ENCODE data around the gene RBBP8NL. TPM values are rescaled to one million over a fixed set of nuclear protein-coding genes. Genes with fewer than 3 reads are reported as not detected.

RBBP8NL gene
- total and polyA plus RNA-seq, 2 donors (not counting 3 experiments of a cell fraction or from before 2014, with no cell fraction given), result not detected

- DNase-seq (ENCODE audit: low read depth, low spot score), result no peak
- Histone ChIP-seq H3K9ac (replicated peaks; ENCODE audit: extremely low read depth, insufficient read depth, low read length) (no peak overlapping the region), H3K4me2 (ENCODE audit: insufficient read depth, low read length) (no peak overlapping the region), H3K9me1 (replicated peaks; ENCODE audit: control insufficient read depth, extremely low read depth, insufficient read depth, low read length) (no peaks in the 10 kb centered on the region), H3K79me2 (ENCODE audit: control insufficient read depth, insufficient read depth, low read length) (no peaks in the 10 kb centered on the region), H3K4me3 (replicated peaks in 1 of 3; ENCODE audit: insufficient read depth in 1 of 3, low read depth in 1 of 3, low read length in 3 of 3) (no peak overlapping the region), H3K4me1 (ENCODE audit: control insufficient read depth, extremely low read depth, insufficient read depth, low read length) (no peaks in the 10 kb centered on the region), H3K9me3 (replicated peaks; ENCODE audit: control insufficient read depth, insufficient read depth, low read length) (no peaks in the 10 kb centered on the region), H3K36me3 (ENCODE audit: control insufficient read depth in 2 of 2, extremely low read depth in 1 of 2, insufficient read depth in 2 of 2, low read length in 2 of 2) (no peaks in the 10 kb centered on the region), H4K20me1 (replicated peaks; ENCODE audit: control insufficient read depth, extremely low read depth, insufficient read depth, low read length) (no peaks in the 10 kb centered on the region), H3K27ac (ENCODE audit: insufficient read depth, low read depth, low read length) (no peak overlapping the region), H2AFZ (ENCODE audit: low read depth, low read length) (no peak overlapping the region), H3K27me3 (ENCODE audit: control insufficient read depth in 2 of 2, insufficient read depth in 2 of 2, low read length in 2 of 2) (peaks cover 18 to 19% of the 10 kb centered on the region in 2 experiments)
- ChIA-PET POLR2A (no interaction called here), CTCF (interaction anchor here (0.9 to 1.3 kb wide), 3 partner anchors 11 to 147 kb away, joined by 3 to 4 read pairs (median 3); no protein-coding TSS in a partner anchor)
- no peak for FAIRE-seq
- intact Hi-C loops (cut with micrococcal nuclease), result no loop called here
- no TSS peak for BruUV-seq (replicated peaks)
- TF ChIP-seq GATA2 (IDR thresholded peaks at IDR 0.05; ENCODE audit: insufficient read depth, insufficient read length, low read depth, low read length), result no peak
- dilution Hi-C loops (cut with MboI; ENCODE audit: extremely low pct_ligation_motif_present, low sequenced_read_pairs), result no loop called here
These were observed 43.1 kb upstream of the RBBP8NL start for GRCh38 chr20:62470459-62470858.

- no peaks in the 10 kb centered on the region for H3K79me2 ChIP-seq (ENCODE audit: control insufficient read depth, insufficient read depth, low read length)
- H4K20me1 ChIP-seq (replicated peaks; ENCODE audit: control insufficient read depth, extremely low read depth, insufficient read depth, low read length), result no peaks in the 10 kb centered on the region
- no peak overlapping the region for H2AFZ ChIP-seq (ENCODE audit: low read depth, low read length)
- H3K27ac ChIP-seq (ENCODE audit: insufficient read depth, low read depth, low read length), result no peak overlapping the region
- no peaks in the 10 kb centered on the region for H3K36me3 ChIP-seq (ENCODE audit: control insufficient read depth in 2 of 2, extremely low read depth in 1 of 2, insufficient read depth in 2 of 2, low read length in 2 of 2)
- CTCF ChIA-PET, result interaction anchor here (1.3 kb wide), 1 partner anchor 147 kb away, joined by 3 read pairs; no protein-coding TSS in a partner anchor
- no peak for DNase-seq (ENCODE audit: low read depth, low spot score)
- H3K9ac ChIP-seq (replicated peaks; ENCODE audit: extremely low read depth, insufficient read depth, low read length), result no peak overlapping the region
- no peaks in the 10 kb centered on the region for H3K9me1 ChIP-seq (replicated peaks; ENCODE audit: control insufficient read depth, extremely low read depth, insufficient read depth, low read length)
- H3K4me3 ChIP-seq (replicated peaks in 1 of 3; ENCODE audit: insufficient read depth in 1 of 3, low read depth in 1 of 3, low read length in 3 of 3), result no peak overlapping the region
- peaks cover 14% of the 10 kb centered on the region in 2 experiments for H3K27me3 ChIP-seq (ENCODE audit: control insufficient read depth in 2 of 2, insufficient read depth in 2 of 2, low read length in 2 of 2)
- no TSS peak for BruUV-seq (replicated peaks)
- dilution Hi-C loops (cut with MboI; ENCODE audit: extremely low pct_ligation_motif_present, low sequenced_read_pairs), result no loop called here
- POLR2A ChIA-PET, result no interaction called here
- no peak overlapping the region for H3K4me2 ChIP-seq (ENCODE audit: insufficient read depth, low read length)
- intact Hi-C loops (cut with micrococcal nuclease), result no loop called here
- no peak for FAIRE-seq
- no peaks in the 10 kb centered on the region for H3K4me1 ChIP-seq (ENCODE audit: control insufficient read depth, extremely low read depth, insufficient read depth, low read length)
- TF ChIP-seq CTCF (IDR thresholded peaks at IDR 0.05; ENCODE audit: extremely low read depth in 1 of 2, insufficient read depth in 1 of 2, low read depth in 1 of 2, low read length in 2 of 2) (no peak), GATA2 (IDR thresholded peaks at IDR 0.05; ENCODE audit: insufficient read depth, insufficient read length, low read depth, low read length) (no peak), MYC (IDR thresholded peaks at IDR 0.05; ENCODE audit: low read depth, low read length) (no peak), MAX (IDR thresholded peaks at IDR 0.05; ENCODE audit: insufficient read depth, insufficient read length) (no peak), EZH2 (IDR thresholded peaks at IDR 0.05; ENCODE audit: borderline replicate concordance, low read depth, low read length, severe bottlenecking) (no peak), POLR2AphosphoS5 (IDR thresholded peaks at IDR 0.05; ENCODE audit: insufficient read depth, low read depth, low read length) (no peak), POLR2A (IDR thresholded peaks at IDR 0.05; ENCODE audit: low read depth, low read length) (no peak), JUN (IDR thresholded peaks at IDR 0.05; ENCODE audit: borderline replicate concordance, insufficient read depth, insufficient read length, low read depth) (no peak), FOS (IDR thresholded peaks at IDR 0.05; ENCODE audit: borderline replicate concordance, insufficient read depth, low read length) (no peak)
- H3K9me3 ChIP-seq (replicated peaks; ENCODE audit: control insufficient read depth, insufficient read depth, low read length), result no peaks in the 10 kb centered on the region
These were observed 42.7 kb upstream of the RBBP8NL start for GRCh38 chr20:62470001-62470400.
